Esophagus squamous epithelium (tissue), 5 donors: Measurements from ENCODE around the gene RABGAP1L. TPM values are rescaled to one million over a fixed set of nuclear protein-coding genes. Genes with fewer than 3 reads are reported as not detected.
"Not testable (repeated sequence)": the region's sequence is repeated elsewhere in the genome, so short reads cannot be mapped to it uniquely, and the experiment has no call there.

ENCODE experiments used
- DNase-seq: peaks from one replicate; lab custom pipeline; 2025; lab: John Stamatoyannopoulos, UW
- H3K27ac ChIP-seq, 4 donors: fragments of 200-600 bp; sonication (generic); one replicate each; pipeline ENCODE4 v1.5.1; 2016 to 2019; ENCODE audit warnings: mild to moderate bottlenecking in 1 of 4
- H3K27me3 ChIP-seq, 4 donors: fragments of 200-600 bp; sonication (generic); 1 replicate in 3 of 4; 2 replicates in 1 of 4; pipeline versions ENCODE4 v1.5.1 to v1.6.0; 2017 to 2021; ENCODE audit warnings: antibody characterized with exemption in 1 of 4
- H3K36me3 ChIP-seq, 3 donors: fragments of 200-600 bp; sonication (generic); one replicate each; pipeline ENCODE4 v1.5.1; 2016 to 2019
- H3K4me1 ChIP-seq, 3 donors: fragments of 200-600 bp; sonication (generic); one replicate each; pipeline ENCODE4 v1.5.1; 2017 to 2019
- H3K4me3 ChIP-seq, 4 donors: fragments of 200-600 bp; sonication (generic); 1 replicate in 3 of 4; 2 replicates in 1 of 4; pipeline ENCODE4 v1.5.1; 2016 to 2019; ENCODE audit warnings: mild to moderate bottlenecking in 2 of 4, moderate library complexity in 1 of 4
- H3K9me3 ChIP-seq, 3 donors: fragments of 200-600 bp; sonication (generic); one replicate each; pipeline ENCODE4 v1.5.1; 2016 to 2019
- POLR2A ChIP-seq, 4 donors: fragments of 450-650 bp; IDR thresholded peaks; one replicate each; pipeline ENCODE4 v1.6.1; 2017; ENCODE audit warnings: antibody characterized with exemption in 4 of 4, mild to moderate bottlenecking in 4 of 4, moderate library complexity in 3 of 4
- whole genome bisulfite sequencing, 2 donors: methylation state at CpG; one replicate each; pipeline ENCODE4 v1.1.5; 2018; 5-methylcytosine and 5-hydroxymethylcytosine counted together
- intact Hi-C: fragments of 100-400 bp; cut with DNase I; formaldehyde crosslinking; loops from one replicate; pipeline ENCODE4 v1.15.0; 2022
- total RNA-seq, 4 donors: library from RNA; depleted of rRNA; stranded (reverse); fragments of >200 nt; gene quantifications; one replicate each; pipeline ENCODE4 v1.1.0, GENCODE V29; 2016
- TF ChIP-seq, protein P1 (sequence below), 6 experiments: fragments of 450-650 bp in 4 of 6; fragments of 200-600 bp in 2 of 6; sonication (generic) in 2 of 6; IDR thresholded peaks; one replicate each; pipeline ENCODE4 v1.5.1; 2016 to 2019; ENCODE audit warnings: antibody characterized with exemption in 6 of 6, mild to moderate bottlenecking in 4 of 6, moderate library complexity in 4 of 6
- donor health status: DM: yes; HTN: yes; CAD: no.

Gene RABGAP1L
- total RNA-seq, 4 donors from 2014 or later, result 35.7 to 45.6 (median 41.0) TPM

DNA sequence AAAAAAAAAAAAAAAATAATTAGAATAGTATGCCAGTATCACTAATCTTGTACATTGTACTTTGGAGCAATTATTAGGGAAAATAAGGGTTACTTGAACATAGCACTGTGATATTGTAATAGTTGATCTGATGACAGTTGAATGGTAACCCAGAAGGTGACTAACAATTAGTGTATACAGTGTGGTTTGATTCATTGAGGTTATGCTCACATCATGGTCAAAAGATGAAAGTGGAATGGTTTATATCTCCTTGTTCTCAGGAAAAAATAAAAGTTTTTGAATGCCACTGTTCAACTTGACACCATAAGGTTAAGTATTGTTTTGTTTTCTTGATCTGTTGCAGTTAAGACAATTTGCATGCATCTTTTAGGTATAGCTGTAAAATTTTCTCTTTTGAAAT is 375.5 kb downstream of the RABGAP1L start:
- no peak for TF ChIP-seq POLR2A (IDR thresholded peaks at IDR 0.05)
- TF ChIP-seq, protein P1, sequence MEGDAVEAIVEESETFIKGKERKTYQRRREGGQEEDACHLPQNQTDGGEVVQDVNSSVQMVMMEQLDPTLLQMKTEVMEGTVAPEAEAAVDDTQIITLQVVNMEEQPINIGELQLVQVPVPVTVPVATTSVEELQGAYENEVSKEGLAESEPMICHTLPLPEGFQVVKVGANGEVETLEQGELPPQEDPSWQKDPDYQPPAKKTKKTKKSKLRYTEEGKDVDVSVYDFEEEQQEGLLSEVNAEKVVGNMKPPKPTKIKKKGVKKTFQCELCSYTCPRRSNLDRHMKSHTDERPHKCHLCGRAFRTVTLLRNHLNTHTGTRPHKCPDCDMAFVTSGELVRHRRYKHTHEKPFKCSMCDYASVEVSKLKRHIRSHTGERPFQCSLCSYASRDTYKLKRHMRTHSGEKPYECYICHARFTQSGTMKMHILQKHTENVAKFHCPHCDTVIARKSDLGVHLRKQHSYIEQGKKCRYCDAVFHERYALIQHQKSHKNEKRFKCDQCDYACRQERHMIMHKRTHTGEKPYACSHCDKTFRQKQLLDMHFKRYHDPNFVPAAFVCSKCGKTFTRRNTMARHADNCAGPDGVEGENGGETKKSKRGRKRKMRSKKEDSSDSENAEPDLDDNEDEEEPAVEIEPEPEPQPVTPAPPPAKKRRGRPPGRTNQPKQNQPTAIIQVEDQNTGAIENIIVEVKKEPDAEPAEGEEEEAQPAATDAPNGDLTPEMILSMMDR (IDR thresholded peaks at IDR 0.05), result no peak
- H3K4me1 ChIP-seq, result no peaks in the 10 kb centered on the region
- H3K9me3 ChIP-seq, result peaks cover 0 to 25% (median 4%) of the 10 kb centered on the region in 3 donors
- intact Hi-C loops, result no loop called here
- no peak overlapping the region for H3K27ac ChIP-seq
- H3K36me3 ChIP-seq, result no peaks in the 10 kb centered on the region
- no peak for DNase-seq
- no peaks in the 10 kb centered on the region for H3K27me3 ChIP-seq
- no peak overlapping the region for H3K4me3 ChIP-seq

DNA sequence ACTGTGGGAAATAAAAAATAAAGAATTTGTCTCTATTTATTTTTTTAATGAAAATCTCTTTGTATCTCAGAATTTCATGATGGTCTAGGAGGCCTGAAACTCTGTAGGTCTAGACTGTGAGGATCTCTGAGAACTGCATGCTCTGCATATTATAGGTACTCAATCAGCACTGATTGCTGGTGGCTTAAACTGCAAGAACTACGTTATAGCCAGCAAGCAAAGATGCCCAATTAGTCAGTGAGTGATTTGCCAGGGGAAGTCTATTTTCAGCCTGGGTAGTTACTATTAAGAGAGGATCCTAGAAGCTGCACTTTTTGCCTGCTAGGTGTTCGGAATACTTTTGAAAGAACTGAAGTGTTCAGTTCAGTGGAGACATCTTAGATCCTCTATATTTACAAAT is 375.9 kb downstream of the RABGAP1L start:
- Histone ChIP-seq H3K4me1 (no peaks in the 10 kb centered on the region), H3K36me3 (no peaks in the 10 kb centered on the region), H3K9me3 (peaks cover 0 to 25% (median 4%) of the 10 kb centered on the region in 3 donors), H3K27me3 (no peaks in the 10 kb centered on the region), H3K27ac (no peak overlapping the region), H3K4me3 (no peak overlapping the region)
- 84 to 93% methylated on average over 2 of the region's 2 CpGs for WGBS, 2 donors
- DNase-seq, result no peak
- no peak for TF ChIP-seq POLR2A (IDR thresholded peaks at IDR 0.05)
- TF ChIP-seq, protein P1 (IDR thresholded peaks at IDR 0.05), result no peak
- intact Hi-C loops, result no loop called here

DNA sequence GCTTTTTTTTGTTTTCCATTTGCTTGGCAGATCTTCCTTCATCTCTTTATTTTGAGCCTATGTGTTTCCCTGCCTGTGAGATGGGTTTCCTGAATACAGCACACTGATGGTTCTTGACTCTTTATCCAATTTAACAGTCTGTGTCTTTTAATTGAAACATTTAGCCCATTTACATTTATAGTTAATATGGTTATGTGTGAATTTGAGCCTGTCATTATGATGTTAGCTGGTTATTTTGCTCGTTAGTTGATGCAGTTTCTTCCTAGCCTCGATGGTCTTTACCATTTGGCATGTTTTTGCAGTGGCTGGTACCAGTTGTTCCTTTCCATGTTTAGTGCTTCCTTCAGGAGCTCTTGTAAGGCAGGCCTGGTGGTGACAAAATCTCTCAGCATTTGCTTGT is 384.1 kb downstream of the RABGAP1L start:
- WGBS, 2 donors, result 89 to 92% methylated on average over 2 of the region's 2 CpGs
- DNase-seq, H3K27me3 ChIP-seq, H3K4me1 ChIP-seq, H3K4me3 ChIP-seq, intact Hi-C loops, H3K27ac ChIP-seq: not testable (repeated sequence)
- Histone ChIP-seq H3K36me3 (peaks cover 0 to 11% (median 0%) of the 10 kb centered on the region in 3 donors), H3K9me3 (peaks cover 0 to 32% (median 18%) of the 10 kb centered on the region in 3 donors)

DNA sequence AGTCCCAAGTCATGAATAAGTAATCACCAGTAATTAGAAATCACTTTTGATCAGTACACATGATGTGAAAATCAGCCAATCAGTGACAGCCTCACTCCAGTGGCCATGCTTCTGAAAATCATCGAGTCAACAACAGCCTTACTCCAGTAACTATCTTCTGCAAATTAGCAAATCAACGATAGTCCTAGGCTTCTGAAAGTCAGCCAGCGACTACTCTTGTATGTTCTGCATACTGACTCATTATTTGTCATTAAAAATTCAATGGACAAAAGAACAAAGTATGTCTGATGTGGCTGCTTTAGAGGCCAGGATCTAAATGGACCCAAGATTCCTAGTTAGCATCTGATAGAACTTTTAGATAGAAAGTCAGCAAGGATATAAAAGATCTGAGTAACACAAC is 391.0 kb downstream of the RABGAP1L start:
- intact Hi-C loops, result no loop called here
- Histone ChIP-seq H3K9me3 (peaks cover 0 to 3% (median 0%) of the 10 kb centered on the region in 3 donors), H3K27ac (no peak overlapping the region), H3K4me1 (no peaks in the 10 kb centered on the region), H3K36me3 (peaks cover 0 to 2% (median 0%) of the 10 kb centered on the region in 3 donors), H3K4me3 (no peak overlapping the region), H3K27me3 (no peaks in the 10 kb centered on the region)
- TF ChIP-seq, protein P1 (IDR thresholded peaks at IDR 0.05), result no peak
- no peak for TF ChIP-seq POLR2A (IDR thresholded peaks at IDR 0.05)
- no peak for DNase-seq
- WGBS, 2 donors, result 69 to 93% methylated on average over 3 of the region's 3 CpGs

DNA sequence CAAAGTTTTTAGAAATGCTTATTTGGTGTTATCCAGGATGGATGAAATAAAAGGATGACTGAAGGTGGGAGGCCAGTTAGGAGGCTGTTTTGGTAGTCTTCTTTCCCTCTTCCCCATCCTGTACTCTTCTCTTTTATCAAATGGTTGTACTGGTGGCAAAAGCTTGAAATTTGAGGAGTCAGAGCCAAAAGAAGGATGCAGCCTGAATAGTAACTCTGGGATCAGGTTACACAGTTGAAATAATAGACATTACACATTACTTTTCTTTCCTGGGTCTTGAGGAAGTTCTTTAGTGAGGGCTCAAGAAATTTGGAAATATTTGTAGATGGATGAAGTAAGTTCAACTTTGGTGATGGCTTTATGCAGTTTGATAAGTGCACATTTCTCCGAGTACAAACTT is 397.1 kb downstream of the RABGAP1L start:
- H3K27ac ChIP-seq, result no peak overlapping the region
- TF ChIP-seq, protein P1 (IDR thresholded peaks at IDR 0.05), result no peak
- TF ChIP-seq POLR2A (IDR thresholded peaks at IDR 0.05), result no peak
- intact Hi-C loops, result no loop called here

DNA sequence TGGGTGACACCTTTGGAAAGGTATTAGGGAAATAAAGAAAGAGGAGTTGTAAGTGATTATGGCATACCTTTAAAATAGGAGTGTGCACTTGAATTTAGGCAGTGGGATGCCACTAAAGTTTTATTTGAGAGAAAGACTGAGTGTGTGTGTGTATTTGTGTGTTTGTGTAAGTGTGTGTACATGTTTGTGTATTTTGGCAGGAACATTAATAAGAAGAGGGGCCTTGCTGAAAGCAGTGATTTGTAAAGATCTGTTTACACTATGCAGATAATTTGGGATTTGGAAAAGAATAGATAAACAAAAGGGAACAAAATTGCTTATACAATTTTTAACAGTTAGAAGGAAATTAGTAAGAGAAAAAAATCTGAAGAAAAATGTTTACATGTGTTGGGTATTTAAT is 409.2 kb downstream of the RABGAP1L start:
- TF ChIP-seq POLR2A (IDR thresholded peaks at IDR 0.05), result no peak
- TF ChIP-seq, protein P1 (IDR thresholded peaks at IDR 0.05), result no peak
- Histone ChIP-seq H3K4me1 (no peaks in the 10 kb centered on the region), H3K4me3 (no peak overlapping the region), H3K36me3 (no peaks in the 10 kb centered on the region), H3K27me3 (no peaks in the 10 kb centered on the region), H3K27ac (no peak overlapping the region), H3K9me3 (no peaks in the 10 kb centered on the region)
- DNase-seq, result no peak
- intact Hi-C loops, result no loop called here

More for the DNA sequence above, 397.1 kb downstream of the RABGAP1L start:
- H3K4me1 ChIP-seq, result no peaks in the 10 kb centered on the region
- H3K36me3 ChIP-seq, result no peaks in the 10 kb centered on the region
- H3K27me3 ChIP-seq, result no peaks in the 10 kb centered on the region
- no peak overlapping the region for H3K4me3 ChIP-seq
- no peak for DNase-seq
- 83 to 100% methylated on average over 1 of the region's 1 CpG for WGBS, 2 donors
- no peaks in the 10 kb centered on the region for H3K9me3 ChIP-seq
